T47D (cell line): Measurements from ENCODE around the gene PIK3CB.
"Not testable (repeated sequence)": the region's sequence is repeated elsewhere in the genome, so short reads cannot be mapped to it uniquely, and the experiment has no call there.

Source experiments
- DNase-seq, 2 experiments: peaks; one replicate each; pipeline versions ENCODE4 v3.0.0 to v3.0.0-alpha.2; 2011 to 2012; ENCODE audit warnings: low read depth in 1 of 2, low spot score in 1 of 2
- JUND ChIP-seq: IDR thresholded peaks from 2 replicates; pipeline ENCODE4 v1.6.1; 2012; ENCODE audit warnings: low read depth
- in situ Hi-C: cut with HindIII; loops from 2 replicates; pipeline ENCODE4 v1.10.0; 2016; ENCODE audit warnings: low sequenced_read_pairs, low pct_unique_long_range_greater_than_20kb

PIK3CB gene

GRCh38 chr3:138817695-138818094 lies 17.0 kb downstream of the PIK3CB start:
- no peak for DNase-seq
- TF ChIP-seq JUND: no peak
- in situ Hi-C loops: no loop called here

GRCh38 chr3:138812806-138813205 lies 21.9 kb downstream of the PIK3CB start:
- in situ Hi-C loops: no loop called here
- no peak for DNase-seq
- no peak for TF ChIP-seq JUND

DNA sequence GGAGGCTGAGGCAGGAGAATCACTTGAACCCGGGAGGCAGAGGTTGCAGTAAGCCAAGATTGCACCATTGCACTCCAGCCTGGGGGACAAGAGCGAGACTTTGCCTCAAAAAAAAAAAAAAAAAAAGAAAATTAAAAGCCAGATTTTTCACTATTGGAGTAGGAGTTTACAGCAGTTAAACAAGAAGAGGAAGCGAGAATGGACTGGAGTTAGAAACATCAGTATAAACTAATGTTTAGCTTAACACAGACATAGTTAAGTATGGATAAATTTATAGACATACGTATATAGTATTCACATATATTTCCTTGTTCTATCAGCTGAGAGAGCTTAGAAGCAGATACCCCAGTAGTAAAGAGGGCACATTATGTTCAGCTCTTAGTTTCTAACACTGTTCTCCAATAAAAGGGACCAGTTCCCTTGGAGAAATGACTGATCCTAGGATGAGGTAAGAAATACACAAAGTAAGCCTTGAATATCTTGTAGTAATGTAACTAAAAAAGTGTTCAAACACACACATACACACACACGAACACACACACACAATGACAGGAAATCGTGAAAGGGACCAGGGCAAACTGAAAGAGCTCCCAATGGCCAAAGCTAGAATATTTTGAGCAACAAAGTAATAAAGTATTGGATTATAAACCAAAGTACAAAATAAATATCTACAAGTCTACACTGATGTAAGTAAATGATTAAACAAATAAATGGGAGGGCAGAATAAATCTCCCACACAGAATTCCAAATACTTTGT lies 25.1 kb downstream of the PIK3CB start:
- in situ Hi-C loops: no loop called here
- TF ChIP-seq JUND: no peak
- no peak for DNase-seq

- in situ Hi-C loops: no loop called here
- no peak for DNase-seq
- TF ChIP-seq JUND: no peak
Observed at GRCh38 chr3:138806376-138807080, 28.2 kb downstream of the PIK3CB start.

DNA sequence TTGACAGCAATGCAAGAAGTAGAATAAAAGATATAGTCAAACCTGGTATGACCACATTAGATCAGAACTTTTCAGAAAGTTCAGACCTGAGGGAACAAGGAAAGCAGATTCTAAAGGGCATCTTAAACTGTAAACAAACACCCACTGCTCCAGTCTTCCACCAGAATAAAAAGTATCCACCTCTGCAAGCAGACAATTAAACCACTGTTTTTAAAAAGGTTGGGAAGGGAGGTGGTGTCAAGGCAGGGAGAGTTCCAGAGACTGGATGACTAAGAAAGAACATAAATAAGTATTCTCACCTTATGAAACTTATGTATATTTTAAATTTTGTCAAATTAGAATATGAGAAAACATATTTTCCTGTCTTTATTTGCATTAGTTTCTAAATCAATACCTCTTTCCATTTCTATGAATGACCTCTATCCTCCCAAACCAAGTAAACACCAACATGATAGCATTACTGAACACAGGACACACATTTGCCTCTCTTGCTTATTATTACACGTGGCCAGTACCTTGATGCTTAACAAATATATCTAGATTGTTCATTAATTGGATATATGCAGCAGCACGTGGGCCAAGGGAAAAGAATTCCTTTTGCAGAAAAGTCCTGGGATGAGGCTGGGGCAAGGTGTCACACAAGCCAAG lies 31.6 kb downstream of the PIK3CB start:
- in situ Hi-C loops: no loop called here
- no peak for DNase-seq
- TF ChIP-seq JUND: no peak

- in situ Hi-C loops, DNase-seq: not testable (repeated sequence)
Observed at GRCh38 chr3:138802223-138802622, 32.5 kb downstream of the PIK3CB start.

DNA sequence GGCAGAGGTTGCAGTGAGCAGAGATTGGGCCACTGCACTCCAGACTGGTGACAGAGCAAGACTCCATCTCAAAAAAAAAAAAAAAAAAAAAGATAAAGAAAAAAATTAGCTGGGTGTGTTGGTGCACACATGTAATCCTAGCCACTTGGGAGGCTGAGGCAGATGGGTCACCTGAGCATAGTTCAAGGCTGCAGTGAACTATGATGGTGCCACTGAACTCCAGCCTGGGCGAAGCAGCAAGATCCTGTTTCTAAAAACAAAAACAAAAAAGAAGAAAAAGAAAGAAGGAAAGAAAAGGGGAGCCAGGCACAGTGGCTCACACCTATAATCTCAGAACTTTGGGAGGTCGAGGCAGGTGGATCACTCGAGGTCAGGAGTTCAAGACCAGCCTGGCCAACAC lies 32.9 kb downstream of the PIK3CB start:
- in situ Hi-C loops: no loop called here
- no peak for DNase-seq
- no peak for TF ChIP-seq JUND

DNA sequence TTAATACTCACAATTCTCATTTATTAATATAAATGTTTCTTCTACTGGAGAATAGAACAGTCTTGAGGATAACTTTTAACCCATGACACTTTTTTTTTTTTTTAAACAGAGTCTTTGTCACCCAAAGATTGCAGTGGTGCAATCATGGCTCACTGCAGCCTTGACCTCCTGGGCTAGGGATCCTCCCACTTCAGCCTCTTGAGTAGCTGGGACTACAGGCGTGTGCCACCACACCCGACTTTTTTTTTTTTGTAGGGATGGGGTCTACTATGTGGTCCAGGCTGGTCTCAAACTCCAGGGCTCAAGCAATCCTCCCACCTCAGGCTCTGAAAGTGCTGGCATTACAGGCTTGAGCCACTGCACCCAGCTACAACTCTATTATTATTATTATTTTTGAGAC lies 34.5 kb downstream of the PIK3CB start:
- no peak for DNase-seq
- TF ChIP-seq JUND: no peak
- in situ Hi-C loops: no loop called here

DNA sequence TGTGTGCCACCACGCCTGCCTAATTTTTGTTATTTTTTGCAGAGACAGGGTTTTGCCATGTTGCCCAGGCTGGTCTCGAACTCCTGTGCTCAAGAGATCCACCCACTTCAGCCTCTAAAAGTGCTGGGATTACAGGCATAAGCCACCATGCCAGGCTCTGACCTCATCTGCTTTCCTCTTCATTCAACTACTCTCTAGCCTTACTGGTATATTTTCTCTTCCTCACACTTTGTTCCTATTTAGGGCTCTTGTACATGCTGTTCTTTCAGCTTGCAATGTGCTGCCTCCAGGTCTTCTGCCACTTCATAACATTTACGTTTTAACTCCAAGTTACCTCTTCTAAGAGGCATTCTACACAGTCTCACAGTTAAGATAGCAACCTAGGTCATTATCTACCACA lies 34.9 kb downstream of the PIK3CB start:
- DNase-seq: no peak
- in situ Hi-C loops: no loop called here
- no peak for TF ChIP-seq JUND

GRCh38 chr3:138797508-138798038 lies 37.2 kb downstream of the PIK3CB start:
- TF ChIP-seq JUND: no peak
- in situ Hi-C loops: no loop called here
- DNase-seq: no peak

DNA sequence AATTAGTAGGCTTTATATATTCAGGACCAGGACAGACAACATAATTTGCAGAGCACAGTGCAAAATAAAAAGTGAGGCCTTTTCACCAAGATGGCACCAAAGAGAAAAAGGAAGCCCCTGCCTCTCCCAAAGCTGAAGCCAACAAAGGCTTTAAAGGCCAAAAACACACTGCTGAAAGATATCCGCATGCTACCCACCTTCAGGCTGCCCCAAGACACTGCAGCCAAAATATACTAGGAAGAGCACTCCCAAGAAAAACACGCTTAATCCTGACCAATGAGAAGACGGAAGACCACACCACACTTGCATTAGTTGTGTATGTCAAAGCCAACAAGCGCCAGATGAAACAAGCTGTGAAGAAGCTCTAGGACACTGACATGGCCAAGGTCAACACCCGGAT lies 38.0 kb downstream of the PIK3CB start:
- DNase-seq: no peak

DNA sequence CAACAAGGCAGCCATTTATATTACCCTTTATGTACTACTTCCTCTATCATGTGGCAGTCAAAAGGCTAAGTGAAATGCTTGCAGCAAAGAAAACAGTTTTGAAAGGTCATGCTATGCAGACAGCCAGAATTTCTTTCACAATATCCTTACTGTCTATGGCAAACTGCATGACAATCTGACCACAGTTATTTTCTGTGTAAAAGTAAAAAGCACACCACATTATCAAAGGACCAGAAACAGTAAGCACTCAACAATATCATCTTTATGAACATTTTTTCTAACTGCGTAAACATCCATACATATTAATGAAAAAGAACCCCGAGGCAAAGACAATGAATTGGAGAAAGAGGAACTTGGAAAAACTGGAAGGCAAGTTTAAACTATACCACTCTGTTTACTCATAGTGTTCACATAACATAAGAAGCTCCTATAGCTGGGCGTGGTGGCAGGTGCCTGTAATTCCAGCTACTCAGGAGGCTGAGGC lies 47.9 kb downstream of the PIK3CB start:
- in situ Hi-C loops: no loop called here
- no peak for TF ChIP-seq JUND
- DNase-seq: peak; percentile 49 to 82

More for the DNA sequence above, 38.0 kb downstream of the PIK3CB start:
- no peak for TF ChIP-seq JUND
- in situ Hi-C loops: no loop called here

DNA sequence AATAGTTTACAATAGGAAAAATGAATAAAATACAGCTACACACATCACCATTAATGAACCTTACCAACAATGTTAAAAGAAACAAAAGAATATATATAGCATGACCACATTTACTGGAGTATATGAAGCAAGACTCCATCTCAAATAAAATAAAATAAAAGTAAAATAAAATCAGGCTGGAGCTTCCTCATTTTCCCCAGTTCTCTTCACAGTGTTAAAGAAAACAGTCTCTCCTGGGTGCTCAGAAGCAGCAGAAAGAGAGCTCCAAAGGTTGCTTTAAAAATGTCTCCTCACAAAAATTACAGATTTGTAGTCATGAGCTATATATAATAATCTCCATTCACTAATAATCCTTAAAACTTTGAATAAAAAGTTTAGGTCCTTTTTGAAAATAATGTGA lies 48.8 kb downstream of the PIK3CB start:
- no peak for TF ChIP-seq JUND
- in situ Hi-C loops: no loop called here
- DNase-seq: no peak

DNA sequence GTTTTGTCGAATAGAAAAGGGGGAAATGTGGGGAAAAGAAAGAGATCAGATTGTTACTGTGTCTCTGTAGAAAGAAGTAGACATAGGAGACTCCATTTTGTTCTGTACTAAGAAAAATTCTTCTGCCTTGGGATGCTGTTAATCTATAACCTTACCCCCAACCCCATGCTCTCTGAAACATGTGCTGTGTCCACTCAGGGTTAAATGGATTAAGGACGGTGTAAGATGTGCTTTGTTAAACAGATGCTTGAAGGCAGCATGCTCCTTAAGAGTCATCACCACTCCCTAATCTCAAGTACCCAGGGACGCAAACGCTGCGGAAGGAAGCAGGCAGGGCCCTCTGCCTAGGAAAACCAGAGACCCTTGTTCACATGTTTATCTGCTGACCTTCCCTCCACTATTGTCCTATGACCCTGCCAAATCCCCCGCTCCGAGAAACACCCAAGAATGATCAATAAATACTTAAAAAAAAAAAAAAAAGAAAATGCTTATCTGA lies 49.3 kb downstream of the PIK3CB start:
- in situ Hi-C loops, DNase-seq: not testable (repeated sequence)
